HCT116 (cell line): ENCODE measurements around the gene PROSER3.

ENCODE experiments used
- POLR2A ChIP-seq: IDR thresholded peaks from 2 replicates; pipeline ENCODE4 v1.7.0; 2011; ENCODE audit warnings: borderline replicate concordance; ENCODE audit not compliant: insufficient read depth, insufficient read length; ENCODE audit errors: extremely low read depth
- TF ChIP-seq, protein P1 (sequence below): IDR thresholded peaks from 2 replicates; pipeline ENCODE4 v1.6.1; 2012
- TF ChIP-seq, protein P2 (sequence below): IDR thresholded peaks from 2 replicates; pipeline ENCODE4 v1.6.1; 2011; ENCODE audit warnings: mild to moderate bottlenecking, low read length, moderate library complexity; ENCODE audit not compliant: insufficient replicate concordance; ENCODE audit errors: extremely low read depth
- TF ChIP-seq, protein P3 (sequence below), 3 experiments: fragments of 200-600 bp in 1 of 3; sonication (generic) in 1 of 3; IDR thresholded peaks in 2 of 3; conservative IDR thresholded peaks in 1 of 3; 2 replicates each; pipeline ENCODE4 v1.5.1; 2012 to 2017; ENCODE audit warnings: low read depth in 2 of 3, low read length in 2 of 3, antibody characterized with exemption in 1 of 3, borderline replicate concordance in 1 of 3, control low read depth in 1 of 3, mild to moderate bottlenecking in 1 of 3, mixed read lengths in 1 of 3, mixed run types in 1 of 3, moderate library complexity in 1 of 3; ENCODE audit not compliant: insufficient read depth in 1 of 3

DNA sequence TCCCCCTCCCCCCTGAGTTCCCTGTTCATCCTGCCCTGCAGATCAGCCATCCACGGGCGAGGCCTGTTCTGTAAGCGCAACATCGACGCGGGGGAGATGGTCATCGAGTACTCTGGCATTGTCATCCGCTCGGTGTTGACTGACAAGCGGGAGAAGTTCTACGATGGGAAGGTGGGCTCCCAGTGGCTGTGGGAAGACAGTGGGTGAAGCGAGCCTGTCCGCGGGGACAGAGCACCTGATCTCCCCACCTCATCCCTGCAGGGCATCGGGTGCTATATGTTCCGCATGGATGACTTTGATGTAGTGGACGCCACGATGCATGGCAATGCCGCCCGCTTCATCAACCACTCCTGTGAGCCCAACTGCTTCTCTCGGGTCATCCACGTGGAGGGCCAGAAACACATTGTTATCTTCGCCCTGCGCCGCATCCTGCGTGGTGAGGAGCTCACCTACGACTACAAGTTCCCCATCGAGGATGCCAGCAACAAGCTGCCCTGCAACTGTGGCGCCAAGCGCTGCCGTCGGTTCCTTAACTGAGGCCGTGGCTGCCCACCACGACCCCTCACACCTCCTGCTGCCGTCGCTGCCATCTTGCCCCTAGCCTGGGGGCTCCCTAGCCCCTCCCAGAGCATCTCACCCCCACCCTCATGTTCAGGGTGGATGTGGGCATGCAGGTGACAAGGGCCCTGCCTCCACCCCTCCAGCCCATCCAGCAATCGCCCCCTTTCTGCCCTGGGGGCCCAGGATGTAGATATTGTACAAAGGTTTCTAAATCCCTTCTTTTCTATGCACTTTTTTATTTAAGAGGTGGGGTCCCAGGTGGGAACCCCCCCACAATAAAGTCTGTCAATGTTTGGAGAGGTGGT lies 19.7 kb upstream of the PROSER3 start:
- TF ChIP-seq POLR2A: no peak
- TF ChIP-seq, protein P1, sequence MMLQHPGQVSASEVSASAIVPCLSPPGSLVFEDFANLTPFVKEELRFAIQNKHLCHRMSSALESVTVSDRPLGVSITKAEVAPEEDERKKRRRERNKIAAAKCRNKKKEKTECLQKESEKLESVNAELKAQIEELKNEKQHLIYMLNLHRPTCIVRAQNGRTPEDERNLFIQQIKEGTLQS: no peak
- TF ChIP-seq, protein P2, sequence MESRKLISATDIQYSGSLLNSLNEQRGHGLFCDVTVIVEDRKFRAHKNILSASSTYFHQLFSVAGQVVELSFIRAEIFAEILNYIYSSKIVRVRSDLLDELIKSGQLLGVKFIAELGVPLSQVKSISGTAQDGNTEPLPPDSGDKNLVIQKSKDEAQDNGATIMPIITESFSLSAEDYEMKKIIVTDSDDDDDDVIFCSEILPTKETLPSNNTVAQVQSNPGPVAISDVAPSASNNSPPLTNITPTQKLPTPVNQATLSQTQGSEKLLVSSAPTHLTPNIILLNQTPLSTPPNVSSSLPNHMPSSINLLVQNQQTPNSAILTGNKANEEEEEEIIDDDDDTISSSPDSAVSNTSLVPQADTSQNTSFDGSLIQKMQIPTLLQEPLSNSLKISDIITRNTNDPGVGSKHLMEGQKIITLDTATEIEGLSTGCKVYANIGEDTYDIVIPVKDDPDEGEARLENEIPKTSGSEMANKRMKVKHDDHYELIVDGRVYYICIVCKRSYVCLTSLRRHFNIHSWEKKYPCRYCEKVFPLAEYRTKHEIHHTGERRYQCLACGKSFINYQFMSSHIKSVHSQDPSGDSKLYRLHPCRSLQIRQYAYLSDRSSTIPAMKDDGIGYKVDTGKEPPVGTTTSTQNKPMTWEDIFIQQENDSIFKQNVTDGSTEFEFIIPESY: no peak
- TF ChIP-seq, protein P3, sequence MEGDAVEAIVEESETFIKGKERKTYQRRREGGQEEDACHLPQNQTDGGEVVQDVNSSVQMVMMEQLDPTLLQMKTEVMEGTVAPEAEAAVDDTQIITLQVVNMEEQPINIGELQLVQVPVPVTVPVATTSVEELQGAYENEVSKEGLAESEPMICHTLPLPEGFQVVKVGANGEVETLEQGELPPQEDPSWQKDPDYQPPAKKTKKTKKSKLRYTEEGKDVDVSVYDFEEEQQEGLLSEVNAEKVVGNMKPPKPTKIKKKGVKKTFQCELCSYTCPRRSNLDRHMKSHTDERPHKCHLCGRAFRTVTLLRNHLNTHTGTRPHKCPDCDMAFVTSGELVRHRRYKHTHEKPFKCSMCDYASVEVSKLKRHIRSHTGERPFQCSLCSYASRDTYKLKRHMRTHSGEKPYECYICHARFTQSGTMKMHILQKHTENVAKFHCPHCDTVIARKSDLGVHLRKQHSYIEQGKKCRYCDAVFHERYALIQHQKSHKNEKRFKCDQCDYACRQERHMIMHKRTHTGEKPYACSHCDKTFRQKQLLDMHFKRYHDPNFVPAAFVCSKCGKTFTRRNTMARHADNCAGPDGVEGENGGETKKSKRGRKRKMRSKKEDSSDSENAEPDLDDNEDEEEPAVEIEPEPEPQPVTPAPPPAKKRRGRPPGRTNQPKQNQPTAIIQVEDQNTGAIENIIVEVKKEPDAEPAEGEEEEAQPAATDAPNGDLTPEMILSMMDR (IDR thresholded peaks at IDR 0.05 in 2 of 3, conservative IDR thresholded peaks at IDR 0.05 in 1 of 3; ENCODE audit: borderline replicate concordance in 1 of 3, insufficient read depth in 1 of 3, low read depth in 2 of 3, low read length in 2 of 3): no peak
